C4-2B (cell line): ENCODE results near the gene TEX261.

Experiments used
- H3K27ac ChIP-seq: fragments of 450-650 bp; 2 replicates; pipeline ENCODE4 v1.5.1; 2017
- ZFX ChIP-seq: fragments of 450-650 bp; IDR thresholded peaks from 2 replicates; pipeline ENCODE4 v1.6.1; 2017
- TF ChIP-seq, protein P1 (sequence below): fragments of 450-650 bp; conservative IDR thresholded peaks from 2 replicates; pipeline ENCODE4 v1.5.1; 2017; ENCODE audit warnings: mild to moderate bottlenecking

TEX261 gene

DNA sequence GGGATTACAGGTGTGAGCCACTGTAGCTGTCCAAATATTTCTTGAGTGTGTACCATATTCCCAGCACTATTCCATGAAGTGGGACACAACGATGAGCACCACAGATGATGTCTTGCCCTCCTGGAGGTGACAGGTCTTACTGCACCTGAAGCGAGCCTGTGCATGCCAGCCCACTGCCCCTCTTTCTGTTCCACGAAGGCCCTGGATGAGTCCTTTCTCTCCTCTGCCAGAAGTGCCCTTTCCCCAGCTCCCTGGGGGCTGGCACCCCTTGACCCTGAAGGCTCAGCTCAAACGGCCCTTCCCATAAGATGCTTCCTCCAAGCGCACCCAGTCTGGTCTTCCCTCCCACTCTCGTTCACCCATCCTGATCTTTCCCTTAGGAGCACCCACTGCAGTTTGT, 53.5 kb downstream of the TEX261 start:
- TF ChIP-seq, protein P1, sequence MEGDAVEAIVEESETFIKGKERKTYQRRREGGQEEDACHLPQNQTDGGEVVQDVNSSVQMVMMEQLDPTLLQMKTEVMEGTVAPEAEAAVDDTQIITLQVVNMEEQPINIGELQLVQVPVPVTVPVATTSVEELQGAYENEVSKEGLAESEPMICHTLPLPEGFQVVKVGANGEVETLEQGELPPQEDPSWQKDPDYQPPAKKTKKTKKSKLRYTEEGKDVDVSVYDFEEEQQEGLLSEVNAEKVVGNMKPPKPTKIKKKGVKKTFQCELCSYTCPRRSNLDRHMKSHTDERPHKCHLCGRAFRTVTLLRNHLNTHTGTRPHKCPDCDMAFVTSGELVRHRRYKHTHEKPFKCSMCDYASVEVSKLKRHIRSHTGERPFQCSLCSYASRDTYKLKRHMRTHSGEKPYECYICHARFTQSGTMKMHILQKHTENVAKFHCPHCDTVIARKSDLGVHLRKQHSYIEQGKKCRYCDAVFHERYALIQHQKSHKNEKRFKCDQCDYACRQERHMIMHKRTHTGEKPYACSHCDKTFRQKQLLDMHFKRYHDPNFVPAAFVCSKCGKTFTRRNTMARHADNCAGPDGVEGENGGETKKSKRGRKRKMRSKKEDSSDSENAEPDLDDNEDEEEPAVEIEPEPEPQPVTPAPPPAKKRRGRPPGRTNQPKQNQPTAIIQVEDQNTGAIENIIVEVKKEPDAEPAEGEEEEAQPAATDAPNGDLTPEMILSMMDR: no peak
- no peak for TF ChIP-seq ZFX
- no peak overlapping the region for H3K27ac ChIP-seq

DNA sequence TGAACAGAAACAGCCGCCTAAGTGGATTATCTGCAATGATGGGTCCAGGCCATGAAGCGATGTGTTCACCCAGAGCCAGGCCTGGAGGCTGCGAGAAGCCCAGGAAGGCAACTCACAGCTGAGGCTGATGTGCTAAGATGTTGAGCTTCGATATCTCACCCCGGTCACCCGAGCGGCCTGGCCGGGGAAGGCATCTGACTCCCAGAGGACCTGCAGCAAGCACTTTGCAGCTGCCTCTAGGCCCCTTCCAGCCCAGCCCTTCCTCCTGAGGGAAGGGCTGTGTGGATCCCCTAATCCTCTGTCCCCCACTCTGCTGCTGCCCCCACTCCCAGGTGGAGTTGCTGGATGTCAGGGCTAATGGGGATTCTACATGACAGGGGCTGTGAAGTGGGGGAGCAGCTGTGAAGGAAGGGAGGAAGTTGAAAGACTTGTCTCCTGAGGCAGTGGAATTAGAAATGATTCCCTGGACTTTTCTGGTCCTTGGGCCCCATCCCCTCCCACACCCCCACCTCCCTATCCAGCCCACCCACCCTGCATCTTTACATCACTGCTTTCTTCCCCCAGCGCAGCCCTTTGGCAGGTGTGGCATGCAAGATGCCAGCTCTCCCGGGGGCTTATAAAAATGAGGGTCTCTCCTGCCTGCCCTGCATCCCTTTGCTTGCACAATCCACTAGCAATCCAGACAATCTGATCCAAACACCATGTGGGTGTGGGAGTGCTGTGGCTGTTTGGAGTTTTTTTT, 54.7 kb downstream of the TEX261 start:
- no peak overlapping the region for H3K27ac ChIP-seq
- TF ChIP-seq, protein P1: no peak
- TF ChIP-seq ZFX: no peak

DNA sequence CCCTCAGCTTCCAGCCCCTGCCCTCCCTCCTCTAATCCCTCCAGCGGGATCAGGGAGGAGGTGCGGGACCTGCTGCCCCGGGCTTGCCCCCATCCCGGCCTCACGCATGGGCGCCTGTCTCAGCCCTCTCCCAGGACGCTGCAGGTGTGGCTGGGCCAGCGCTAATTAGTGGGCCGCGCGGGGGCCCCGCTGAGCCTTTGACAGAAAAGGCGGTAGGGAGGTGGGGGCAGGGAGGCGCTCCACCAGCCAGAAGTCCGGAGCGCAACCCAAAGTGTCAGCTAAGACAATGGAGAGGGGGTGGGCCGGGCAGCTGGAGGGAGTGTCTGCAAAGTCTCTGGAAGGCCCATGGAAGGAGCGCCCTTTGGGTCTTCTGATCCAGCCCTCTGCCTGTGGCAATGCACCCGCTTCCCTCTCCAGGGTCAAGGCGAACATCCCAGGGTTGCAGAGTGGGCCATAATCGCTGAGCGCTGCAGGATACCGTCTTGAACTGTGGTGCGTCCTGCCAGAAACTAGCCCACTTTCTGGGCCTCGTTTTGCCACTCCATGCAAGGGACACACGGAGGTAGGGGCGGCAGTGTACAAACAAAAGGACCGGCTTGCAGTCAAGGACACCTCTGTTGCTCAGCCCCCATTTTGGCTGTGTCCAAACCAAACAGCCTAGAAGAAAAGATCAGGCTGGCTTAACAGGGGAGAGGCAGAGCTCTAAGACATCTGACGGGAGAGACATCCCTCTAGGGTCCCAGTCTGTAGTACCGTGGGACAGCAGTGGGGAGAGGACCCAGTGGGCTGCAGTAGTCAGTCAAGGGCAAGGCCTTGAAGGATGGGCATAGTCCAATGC, 55.5 kb downstream of the TEX261 start:
- H3K27ac ChIP-seq: no peak overlapping the region
- TF ChIP-seq ZFX: no peak
- TF ChIP-seq, protein P1: no peak

DNA sequence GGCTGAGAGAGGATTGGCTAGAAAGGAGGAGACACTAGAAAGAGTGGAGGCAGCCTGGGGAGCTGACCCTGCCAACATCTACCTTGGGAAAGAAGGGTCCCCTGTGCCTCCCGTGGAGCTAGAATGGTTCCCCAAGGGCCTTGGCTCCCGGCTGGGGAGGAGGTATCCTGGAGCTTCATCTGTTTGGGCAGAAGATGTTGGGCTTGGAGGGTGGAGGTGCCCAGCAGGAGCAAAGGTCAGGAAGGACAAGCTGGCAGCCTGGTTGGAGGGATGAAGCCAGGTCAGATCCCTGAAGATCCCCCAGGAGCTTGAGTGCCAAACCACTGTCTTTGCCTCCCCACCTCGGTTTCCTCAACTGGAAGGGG, 56.1 kb downstream of the TEX261 start:
- TF ChIP-seq, protein P1: no peak
- no peak for TF ChIP-seq ZFX
- H3K27ac ChIP-seq: no peak overlapping the region

DNA sequence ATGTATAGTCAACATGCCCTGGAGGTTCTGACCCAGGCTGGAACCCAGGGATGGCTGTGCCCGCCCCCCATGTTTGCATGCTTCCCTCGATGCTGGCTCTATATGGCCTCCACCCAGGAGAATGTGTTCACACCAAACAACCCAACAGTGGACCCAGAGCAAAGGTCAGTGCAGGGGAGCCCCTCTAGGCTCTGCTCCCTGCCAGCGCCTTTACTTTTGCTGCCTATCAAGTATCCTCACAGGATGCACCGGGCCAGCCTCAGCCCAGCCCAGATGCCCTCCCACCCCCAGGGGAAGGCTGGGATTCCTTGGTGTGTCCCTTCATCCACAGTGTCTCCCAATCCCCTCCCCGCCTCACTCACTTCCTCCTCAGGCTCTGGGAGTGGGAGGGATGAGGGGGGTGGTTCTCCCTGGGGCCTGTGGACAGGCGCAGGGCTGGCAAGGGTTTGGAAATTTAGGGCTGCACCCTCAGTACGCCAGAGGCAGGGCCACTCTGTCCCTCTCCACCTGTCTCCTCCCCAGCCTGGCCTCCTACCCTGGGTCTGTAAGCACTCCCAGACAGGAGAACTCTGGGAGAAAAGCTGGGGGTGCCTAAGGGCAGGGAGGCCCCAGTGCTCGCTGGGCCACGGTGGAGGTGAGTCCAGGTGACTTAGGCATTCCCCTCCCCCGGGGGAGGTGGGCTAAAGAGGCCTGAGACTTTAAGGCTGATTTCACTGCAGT, 56.6 kb downstream of the TEX261 start:
- no peak overlapping the region for H3K27ac ChIP-seq
- TF ChIP-seq, protein P1: no peak
- TF ChIP-seq ZFX: no peak

GRCh38 chr2:70936979-70937811, 57.5 kb downstream of the TEX261 start:
- no peak overlapping the region for H3K27ac ChIP-seq
- TF ChIP-seq ZFX: no peak
- TF ChIP-seq, protein P1: no peak
